GM19452 (cell line): ENCODE data around the gene OXSR1.
"Not testable (repeated sequence)": the region's sequence is repeated elsewhere in the genome, so short reads cannot be mapped to it uniquely, and the experiment has no call there.

Source experiments
- ATAC-seq: cut with Tn5 transposase; IDR thresholded peaks from one replicate; pipeline ENCODE4 v1.9.1; 2021; ENCODE audit not compliant: unreplicated experiment

Gene OXSR1

DNA sequence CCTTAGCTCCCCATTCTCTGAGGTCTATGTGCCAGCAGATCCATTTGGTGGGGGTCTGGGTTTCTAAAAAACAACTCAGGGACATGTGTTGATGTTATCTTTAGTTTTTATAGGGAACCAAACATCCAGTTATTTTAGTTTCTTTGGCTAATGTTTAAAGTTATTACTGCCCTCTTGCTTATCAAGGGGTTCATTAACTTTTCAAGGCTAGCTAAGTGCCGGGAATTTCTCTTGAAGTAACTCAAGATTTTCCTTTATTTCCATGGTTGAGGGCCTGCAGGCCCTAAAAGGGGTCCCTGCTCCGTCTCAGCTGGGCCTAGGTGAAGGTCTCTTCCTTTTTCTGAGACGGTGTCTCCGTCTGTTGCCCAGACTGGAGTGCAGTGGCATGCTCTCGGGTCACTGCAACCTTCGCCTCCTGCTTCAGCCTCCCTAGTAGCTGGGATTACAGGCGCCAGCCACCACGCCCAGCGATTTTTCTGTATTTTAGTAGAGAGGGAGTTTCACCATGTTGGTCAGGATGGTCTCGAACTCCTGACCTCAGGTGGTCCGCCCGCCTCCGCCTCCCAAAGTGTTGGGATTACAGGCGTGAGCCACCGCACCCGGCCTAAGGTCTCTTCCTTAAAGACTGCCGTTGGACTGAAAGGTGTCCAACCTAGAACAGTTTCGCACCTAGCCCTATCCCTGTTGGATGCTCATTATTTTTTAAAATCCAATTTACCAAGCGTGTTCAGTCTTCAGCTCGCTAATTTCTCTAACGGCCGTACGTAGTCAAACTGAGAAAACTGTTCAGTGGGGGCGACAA lies 1.3 kb upstream of the OXSR1 start:
- no peak for ATAC-seq

DNA sequence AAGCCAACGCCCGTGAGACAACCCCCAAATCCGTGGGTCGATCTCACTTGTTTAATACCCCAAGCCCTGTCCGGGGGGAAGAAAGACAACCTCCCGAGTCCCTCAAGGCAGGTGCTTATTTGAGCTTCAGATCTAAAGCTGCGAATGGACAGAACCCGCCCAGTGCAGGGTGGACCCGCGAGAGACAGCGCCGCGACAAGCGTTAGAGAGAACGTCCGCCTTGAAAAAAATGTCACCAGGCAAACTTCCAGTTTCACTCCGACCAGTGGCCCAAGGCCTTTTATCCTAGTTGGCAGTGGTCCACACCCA lies 740 bp upstream of the OXSR1 start:
- peak; percentile 19 for ATAC-seq

DNA sequence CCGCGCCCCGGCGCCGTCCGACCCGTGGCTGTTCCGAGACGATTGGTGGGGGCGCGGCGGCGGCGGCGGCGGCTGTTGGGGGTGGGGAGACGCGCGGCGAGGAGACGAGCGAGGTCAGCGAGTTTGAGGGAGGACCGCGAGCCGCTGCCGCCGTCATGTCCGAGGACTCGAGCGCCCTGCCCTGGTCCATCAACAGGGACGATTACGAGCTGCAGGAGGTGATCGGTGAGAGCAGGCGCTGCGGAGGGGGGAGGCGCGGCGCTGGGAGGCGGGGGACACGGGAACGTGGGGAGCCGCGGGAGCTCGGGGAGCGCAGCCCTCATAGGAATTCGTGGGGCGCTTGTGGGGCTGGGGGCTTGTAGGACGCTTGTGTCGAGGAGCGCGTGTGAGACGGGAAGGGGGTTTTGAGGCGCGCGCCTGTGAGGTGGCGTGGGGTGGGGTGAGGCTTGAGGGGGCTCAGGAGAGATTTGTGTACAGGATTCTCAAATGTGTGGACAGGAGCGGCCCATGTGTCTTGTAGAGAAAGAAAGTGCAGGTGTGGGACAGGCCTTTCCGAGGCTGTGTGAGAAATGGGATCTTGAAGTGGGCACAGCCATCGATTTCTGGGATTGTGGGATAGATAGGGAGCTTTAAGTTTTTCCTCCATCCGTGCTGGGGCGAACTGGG lies 518 bp downstream of the OXSR1 start:
- ATAC-seq = no peak

DNA sequence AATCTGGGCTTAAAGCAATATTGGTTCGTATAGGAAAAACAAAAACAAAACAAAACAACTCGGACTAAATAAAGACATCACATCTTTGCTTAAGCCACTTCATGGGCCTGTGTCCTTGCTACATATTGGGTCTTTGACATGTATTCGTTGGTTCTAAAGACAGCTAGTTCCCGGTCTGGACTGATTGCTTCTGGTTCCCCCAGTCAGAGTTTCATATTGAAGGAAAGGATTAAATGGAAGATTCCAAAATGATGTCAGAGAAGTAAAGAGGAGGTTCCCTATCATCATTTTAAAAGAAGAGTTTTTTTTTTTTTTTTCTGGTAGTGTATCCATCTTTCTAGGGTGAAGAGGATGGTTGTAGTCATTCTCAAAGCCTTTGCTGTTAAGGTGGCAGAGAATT lies 2.3 kb downstream of the OXSR1 start:
- ATAC-seq = no peak

DNA sequence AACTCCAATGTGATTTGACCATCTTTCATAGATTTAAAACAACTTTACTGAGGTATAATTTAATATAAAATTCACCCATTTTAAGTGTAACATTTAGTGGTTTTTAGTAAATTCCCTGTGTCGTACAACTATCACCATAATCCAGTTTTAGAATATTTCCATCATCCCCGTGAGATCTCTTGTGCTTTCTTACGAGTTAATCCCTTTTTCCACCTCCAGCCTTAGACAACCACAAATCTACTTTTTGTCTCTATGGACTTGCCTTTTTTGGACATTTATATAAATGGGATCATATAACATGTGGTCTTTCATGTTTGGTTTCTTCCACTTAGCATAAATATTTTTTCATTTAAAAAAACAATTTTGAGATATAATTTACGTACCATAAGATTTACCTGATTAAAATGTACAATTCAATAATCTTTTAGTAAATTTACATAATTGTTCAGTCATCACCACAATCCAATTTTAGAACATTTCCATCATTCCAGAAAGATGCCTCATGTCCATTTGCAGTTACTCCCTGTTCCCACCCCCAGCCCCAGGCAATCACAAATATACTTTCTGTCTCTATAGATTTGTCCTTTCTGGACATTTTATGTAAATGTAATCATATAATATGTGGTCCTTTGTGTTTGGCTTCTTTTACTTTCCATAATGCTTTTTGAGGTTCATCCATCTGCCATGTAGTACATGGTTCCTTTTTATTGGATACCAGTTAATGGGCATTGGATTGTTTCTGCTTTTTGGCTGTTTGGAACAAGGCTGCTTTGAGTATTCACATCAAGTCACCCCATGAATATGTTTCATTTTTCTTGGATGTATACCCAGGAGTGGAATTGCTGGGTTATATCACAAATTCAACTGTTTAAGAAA lies 3.1 kb downstream of the OXSR1 start:
- ATAC-seq = no peak

DNA sequence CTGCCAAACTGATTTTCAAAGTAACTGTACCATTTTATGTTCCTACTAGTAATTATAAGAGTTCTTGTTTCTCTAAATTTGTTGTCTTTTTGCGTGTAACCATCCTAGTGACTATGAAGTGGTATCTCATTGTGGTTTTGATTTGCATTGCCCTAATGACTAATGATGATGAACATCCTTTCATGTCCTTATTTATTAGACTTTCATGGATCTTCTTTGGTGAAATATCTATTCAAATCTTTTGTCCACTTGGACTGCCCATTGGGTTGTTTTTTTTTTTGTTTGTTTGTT lies 3.6 kb downstream of the OXSR1 start:
- ATAC-seq = no peak

DNA sequence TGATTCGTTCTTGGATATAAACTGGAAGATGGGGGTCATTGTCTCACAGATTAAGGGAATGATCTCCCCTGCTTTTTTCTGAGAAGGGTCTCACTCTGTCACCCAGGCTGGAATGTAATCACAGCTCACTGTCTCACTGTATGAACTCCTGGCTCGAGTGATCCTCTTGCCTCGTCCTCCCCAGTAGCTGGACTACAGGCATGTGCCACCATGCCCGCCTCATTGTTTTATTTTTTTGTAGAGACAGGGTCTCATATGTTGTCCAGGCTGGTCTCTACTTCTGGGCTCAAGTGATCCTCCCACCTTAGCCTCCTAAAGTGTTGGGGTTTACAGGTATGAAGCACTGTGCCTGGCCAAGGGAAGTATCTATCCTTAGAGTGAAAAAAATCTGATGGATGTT lies 5.4 kb downstream of the OXSR1 start:
- ATAC-seq = no peak

DNA sequence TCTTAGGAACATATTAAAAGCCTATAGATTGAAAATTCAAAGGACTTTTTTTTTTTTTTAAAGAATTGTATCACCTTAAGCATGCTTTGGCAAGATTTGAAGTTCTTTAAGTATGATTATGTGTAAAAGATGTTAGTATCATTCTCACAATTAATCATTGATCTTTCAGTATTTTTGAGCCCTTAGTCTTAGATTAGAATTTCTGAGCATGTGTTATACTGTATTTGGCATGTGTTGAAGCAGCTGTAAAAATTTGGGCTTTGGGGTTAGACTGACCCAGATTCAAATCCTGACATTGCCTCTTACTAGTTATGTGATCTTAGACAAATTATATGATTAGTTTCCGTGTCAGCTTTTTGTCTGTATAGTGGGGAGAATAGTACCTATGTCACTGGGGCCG lies 6.3 kb downstream of the OXSR1 start:
- ATAC-seq = no peak

DNA sequence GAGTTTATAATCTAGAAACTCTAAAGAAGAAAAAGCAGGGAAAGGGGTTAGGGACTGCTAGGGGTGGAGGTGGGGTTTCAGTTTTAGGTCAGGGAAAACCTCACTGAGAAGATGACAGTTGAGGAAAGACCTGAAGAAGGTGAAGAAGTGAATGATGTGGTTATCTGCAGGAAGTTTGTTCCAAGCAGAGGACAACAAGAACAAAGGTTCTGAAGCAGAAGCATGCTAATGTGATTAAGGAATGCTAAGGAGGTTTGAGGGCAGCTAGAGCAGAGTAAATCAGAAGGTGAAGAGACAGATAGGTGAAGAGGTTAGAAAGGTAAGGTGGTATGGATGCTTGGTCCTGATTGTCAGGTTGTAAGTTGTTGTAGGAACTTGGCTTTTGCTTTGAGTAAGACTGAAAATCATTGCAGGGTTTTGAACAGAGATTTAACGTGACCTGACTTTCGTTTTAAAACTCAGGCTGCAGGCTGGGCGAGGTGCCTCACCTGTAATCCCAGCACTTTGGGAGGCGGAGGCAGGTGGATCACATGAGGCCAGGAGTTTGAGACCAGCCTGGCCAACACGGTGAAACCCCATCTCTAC lies 8.6 kb downstream of the OXSR1 start:
- no peak for ATAC-seq

DNA sequence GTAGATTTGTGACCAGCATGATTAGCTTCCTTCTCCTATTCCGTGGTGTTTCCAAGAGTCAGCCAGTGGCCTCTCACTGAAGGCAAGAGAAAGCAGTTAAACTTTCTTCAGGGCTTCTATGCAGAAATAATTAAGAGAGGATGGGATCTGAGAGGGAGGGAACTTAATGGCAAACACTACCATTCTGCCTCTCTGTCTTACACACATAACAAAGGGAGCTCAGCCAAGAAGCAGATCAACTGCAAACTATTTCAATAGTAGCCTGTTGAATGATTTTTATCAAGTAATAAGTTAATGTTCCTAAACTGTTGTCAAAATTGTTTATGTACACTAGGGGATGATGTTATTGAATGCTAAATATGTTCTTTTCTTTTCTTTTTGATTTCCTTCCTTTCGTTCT lies 11.8 kb downstream of the OXSR1 start:
- ATAC-seq = no peak

DNA sequence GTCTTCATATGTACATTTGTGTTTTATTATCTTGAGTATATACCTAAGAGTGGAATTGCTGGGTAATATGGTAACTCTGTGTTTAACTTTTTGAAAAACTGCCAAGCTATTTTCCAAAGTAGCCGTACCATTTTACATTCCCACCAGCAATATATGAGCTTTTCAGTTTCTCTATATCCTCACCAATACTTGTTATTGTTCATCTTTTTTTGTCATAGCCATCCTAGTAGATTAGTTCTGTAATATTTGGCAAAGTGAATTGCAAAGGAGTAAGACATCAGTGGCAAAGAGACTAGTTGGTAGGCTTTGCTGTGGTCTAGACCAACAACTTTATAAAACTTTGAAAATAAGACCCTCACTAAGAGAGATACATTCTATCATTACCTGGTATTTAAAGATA lies 21.4 kb downstream of the OXSR1 start:
- ATAC-seq = no peak

DNA sequence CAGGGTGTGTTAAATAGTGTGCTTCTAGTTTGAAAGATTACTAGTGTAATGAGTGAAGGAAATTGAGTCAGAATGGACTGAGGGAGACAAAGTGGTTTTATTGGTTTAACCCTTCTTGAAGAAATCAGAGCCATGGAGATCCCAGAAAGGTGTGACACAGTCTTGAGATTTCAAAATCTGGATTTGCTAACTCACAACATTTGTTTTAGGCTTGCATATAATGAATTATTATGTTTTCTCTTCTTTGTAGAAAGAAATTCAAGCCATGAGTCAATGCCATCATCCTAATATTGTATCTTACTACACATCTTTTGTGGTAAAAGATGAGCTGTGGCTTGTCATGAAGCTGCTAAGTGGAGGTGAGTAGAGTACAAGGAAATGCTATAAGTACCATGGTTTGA lies 25.1 kb downstream of the OXSR1 start:
- no peak for ATAC-seq

DNA sequence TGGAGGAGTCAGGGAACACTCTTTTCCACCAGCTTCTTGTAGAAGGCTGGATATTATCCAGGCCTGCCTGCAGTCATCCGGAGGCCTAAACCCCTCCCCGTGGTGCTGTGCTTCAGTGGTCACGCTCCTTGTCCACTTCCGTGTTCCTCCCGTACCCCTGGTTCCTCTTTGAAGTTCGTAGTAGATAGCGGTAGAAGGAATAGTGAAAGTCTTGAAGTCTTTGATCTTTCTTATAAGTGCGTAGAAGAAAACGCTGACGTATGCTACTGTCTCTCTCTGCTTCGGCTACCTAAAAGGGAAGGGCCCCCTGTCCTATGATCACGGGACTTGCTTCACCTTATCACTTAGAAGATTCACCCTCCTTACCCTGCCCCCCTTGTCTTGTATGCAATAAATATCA lies 37.6 kb downstream of the OXSR1 start:
- ATAC-seq = not testable (repeated sequence)

DNA sequence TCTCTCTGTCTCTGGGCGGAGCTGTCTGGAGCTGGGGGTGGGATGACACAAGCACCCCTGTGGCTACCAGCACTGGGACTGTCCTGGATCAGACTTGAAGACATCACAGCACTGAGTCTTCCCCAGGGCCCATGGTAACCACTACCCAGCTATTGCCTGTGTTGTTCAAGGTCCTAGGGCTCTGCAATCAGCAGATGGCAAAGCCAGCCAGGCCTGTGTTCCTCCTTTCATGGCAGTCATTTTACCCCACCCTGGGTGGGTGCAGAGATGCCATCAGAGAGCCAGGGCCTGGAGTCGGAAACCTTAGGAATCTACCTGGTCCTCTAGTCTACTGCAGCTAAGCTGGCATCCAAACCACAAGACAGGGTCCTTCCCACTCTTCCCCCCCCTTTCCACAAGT lies 38.4 kb downstream of the OXSR1 start:
- ATAC-seq = no peak

DNA sequence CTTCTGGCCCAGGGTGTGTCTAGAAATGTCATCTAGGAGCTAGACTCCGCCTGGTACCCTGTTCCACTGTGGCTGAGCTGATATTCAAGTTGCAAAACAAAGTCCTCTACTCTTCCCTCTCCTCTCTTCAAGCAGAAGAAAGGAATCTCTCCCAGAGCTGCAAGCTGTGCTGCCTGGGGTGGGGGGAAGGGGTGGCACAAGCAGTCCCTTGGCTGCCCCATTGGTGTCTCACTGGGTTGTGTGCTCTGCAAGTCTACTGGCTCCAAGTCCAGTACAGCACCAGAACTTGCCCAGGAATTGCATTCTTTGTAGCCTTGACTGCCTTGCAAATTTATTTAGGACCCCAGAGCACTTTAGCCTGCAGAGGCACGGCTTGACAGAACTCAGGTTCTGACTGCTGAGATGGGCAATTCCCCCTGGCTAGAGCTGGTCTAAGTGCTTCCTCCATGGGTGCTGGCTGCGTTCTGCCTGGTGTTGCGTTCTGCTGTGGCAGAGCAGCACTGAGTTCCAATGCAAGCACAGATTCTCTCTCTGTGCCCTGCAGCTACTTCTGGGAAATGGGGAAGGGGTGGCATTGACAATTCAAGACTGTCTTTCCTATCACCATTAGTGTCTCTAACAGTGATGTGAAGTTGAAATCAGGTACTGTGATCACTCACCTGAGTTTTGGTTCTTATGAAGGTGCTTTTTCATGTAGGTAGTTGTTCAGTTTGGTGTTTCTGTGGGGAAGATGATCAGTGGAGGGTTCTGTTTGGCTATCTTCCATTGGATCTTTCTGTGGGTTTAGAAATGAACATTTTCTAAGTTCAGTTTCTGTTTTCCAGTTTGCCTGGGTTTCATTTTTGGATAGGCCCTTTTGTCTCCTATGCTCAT lies 39.5 kb downstream of the OXSR1 start:
- ATAC-seq = no peak

DNA sequence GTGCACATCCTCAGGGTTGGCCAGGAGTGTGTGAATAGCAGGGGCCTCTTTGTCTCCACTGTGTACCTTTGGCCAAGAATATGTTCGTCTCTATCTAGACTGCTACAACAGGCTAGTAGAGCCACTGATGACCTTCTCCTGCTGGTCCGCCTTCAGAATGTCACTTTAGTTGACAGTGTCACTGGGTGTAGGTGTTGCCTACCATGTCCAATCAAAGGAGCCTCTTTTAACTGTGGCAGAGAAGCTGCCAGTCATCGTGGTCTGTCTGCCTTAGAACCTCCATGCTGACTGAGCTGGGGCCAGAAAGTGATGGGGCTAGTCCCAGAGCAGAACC lies 40.1 kb downstream of the OXSR1 start:
- ATAC-seq = no peak

DNA sequence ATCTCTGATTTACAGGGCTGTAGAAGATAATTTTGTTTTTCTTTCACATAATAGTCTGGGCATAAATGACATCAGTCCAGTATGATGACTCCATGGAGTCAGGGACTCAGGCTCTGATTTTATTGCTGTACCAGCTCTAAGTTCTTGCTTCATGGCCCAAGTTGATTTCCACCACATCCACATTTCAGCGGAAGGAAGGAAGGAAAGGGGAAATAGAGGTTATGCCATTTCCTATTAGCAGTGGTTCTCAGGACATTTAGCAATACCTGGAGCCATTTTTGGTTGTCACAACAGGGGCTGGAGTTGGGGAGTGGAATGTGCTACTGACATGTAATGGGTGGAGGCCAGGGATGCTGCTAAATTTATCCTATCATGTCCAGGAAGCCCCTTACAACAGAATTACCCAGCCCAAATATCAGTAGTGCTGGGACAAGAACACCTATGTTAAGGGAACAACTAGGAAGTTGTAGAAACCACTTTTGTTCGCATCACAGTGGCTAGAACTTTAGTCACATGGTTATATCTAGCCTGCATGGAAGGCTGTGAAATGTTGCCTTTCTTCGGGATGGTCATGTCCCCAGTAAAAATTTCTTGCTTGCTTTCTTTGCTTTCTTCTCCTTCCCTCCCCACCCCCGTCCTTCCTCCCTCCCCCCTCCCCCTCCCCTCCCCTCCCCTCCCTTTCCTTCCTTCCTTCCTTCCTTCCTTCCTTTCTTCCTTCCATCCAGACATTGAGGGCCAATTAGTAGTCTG lies 42.1 kb downstream of the OXSR1 start:
- ATAC-seq = no peak

DNA sequence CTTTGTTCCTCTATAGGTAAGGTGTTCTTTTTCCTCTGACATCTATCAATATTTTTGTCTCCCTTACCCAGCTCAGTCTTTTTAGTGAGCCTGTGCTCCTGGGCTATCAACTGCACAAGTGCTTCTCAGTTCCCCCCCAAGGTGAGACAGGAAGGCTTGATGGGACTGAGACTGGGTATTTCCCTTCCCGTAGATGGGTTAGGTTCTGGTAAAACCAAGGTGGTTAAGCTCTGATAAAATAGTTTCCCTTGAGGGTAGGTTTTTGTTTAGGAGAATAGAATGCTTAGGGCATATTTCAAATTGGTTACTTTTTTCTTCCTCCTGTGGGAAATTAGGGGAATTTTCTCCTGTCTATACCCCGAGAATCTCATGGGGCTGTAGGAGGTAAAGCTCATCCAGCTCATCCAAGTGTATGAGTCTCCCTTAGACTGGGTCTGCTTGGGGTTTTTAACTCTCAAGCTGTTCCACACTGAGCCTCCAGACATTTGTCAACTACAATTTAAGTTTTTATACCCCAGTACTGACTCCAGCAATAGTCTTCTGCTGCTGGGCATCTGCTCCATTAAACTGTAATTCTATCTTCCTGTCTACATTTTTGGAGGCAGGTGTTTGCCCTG lies 44.9 kb downstream of the OXSR1 start:
- peak; percentile 70 for ATAC-seq

DNA sequence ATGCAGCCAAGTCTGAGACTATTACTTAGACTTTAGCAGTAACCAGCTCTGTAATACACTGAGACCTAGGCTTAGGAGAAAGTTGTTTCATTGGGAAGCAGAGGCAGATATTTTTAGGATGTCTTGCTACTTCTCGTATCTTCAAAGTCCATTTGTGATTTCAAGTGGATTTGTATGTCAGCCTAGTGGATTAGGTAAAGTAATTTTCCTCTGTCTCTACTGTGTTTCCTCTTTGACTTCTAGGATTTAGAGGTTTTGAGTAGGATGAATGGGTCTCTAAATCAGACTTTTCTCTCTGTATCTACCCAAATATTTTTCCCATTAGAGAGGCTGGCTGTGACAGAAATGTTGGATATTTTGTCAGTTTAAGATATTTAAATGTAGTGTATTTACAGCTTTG lies 46.8 kb downstream of the OXSR1 start:
- ATAC-seq = no peak

DNA sequence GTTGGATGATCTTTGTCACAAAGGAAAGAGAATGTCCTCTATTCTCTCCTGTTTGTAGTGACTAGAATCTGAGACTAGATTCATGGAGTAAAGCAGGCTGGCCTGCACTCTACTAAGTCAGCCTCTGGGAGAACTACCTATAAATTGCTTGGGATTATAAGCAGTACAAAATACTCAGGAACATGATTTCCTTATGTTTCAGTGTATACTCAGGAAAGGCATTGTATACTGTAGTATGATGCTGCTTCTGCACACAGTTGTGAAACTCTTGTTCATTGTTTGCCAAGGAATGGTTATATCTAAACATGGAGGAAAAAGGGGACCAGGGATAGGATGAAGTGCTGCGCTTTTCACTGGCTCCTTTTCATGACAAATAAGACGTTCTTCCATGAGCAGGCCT lies 49.2 kb downstream of the OXSR1 start:
- no peak for ATAC-seq
